GM20000 (cell line): ENCODE results near the gene MAPK8IP1.
"Not testable (repeated sequence)": the region's sequence is repeated elsewhere in the genome, so short reads cannot be mapped to it uniquely, and the experiment has no call there.

ENCODE experiments used
- DNase-seq: peaks from one replicate; pipeline ENCODE4 v3.0.0; 2012; ENCODE audit warnings: low spot score
- TF ChIP-seq, protein P1 (sequence below): IDR thresholded peaks from 2 replicates; pipeline ENCODE4 v1.5.1; 2012; ENCODE audit warnings: mild to moderate bottlenecking, control low read depth; ENCODE audit errors: extremely low read depth, missing control alignments

MAPK8IP1 gene

DNA sequence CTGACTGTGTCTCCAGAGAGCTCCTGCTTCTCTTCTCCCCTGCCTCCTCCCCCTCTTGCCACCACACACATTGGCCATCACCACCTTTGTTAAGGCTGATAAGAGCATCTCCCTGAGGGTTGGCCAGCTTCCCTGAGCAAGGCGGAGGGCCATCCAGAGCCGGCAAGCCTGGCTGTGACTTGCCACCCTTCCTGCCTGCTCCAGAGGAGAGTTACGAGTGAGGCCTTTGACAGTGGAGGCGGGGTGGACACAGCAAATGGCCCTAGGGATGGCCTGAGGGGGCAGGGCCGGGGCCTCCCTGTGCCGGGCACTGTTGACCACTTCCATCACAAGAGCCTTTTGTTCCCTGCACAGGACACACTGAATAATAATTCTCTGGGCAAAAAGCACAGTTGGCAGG is 16.2 kb downstream of the MAPK8IP1 start:
- TF ChIP-seq, protein P1, sequence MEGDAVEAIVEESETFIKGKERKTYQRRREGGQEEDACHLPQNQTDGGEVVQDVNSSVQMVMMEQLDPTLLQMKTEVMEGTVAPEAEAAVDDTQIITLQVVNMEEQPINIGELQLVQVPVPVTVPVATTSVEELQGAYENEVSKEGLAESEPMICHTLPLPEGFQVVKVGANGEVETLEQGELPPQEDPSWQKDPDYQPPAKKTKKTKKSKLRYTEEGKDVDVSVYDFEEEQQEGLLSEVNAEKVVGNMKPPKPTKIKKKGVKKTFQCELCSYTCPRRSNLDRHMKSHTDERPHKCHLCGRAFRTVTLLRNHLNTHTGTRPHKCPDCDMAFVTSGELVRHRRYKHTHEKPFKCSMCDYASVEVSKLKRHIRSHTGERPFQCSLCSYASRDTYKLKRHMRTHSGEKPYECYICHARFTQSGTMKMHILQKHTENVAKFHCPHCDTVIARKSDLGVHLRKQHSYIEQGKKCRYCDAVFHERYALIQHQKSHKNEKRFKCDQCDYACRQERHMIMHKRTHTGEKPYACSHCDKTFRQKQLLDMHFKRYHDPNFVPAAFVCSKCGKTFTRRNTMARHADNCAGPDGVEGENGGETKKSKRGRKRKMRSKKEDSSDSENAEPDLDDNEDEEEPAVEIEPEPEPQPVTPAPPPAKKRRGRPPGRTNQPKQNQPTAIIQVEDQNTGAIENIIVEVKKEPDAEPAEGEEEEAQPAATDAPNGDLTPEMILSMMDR: no peak
- DNase-seq: no peak

DNA sequence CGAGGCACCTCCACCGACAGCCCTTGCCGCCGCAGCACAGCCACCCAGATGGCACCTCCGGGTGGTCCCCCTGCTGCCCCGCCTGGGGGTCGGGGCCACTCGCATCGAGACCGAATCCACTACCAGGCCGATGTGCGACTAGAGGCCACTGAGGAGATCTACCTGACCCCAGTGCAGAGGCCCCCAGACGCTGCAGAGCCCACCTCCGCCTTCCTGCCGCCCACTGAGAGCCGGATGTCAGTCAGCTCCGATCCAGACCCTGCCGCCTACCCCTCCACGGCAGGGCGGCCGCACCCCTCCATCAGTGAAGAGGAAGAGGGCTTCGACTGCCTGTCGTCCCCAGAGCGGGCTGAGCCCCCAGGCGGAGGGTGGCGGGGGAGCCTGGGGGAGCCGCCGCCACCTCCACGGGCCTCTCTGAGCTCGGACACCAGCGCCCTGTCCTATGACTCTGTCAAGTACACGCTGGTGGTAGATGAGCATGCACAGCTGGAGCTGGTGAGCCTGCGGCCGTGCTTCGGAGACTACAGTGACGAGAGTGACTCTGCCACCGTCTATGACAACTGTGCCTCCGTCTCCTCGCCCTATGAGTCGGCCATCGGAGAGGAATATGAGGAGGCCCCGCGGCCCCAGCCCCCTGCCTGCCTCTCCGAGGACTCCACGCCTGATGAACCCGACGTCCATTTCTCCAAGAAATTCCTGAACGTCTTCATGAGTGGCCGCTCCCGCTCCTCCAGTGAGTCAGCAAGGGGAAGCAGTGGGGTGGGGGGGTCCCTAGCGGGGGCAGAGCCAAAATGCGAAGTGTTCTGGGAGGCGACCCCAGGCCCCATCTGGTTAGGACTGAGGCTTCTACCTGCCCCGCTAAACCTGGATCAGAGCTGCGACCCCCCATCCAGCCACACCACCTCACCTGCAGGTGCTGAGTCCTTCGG is 17.3 kb downstream of the MAPK8IP1 start:
- no peak for DNase-seq
- TF ChIP-seq, protein P1: no peak

DNA sequence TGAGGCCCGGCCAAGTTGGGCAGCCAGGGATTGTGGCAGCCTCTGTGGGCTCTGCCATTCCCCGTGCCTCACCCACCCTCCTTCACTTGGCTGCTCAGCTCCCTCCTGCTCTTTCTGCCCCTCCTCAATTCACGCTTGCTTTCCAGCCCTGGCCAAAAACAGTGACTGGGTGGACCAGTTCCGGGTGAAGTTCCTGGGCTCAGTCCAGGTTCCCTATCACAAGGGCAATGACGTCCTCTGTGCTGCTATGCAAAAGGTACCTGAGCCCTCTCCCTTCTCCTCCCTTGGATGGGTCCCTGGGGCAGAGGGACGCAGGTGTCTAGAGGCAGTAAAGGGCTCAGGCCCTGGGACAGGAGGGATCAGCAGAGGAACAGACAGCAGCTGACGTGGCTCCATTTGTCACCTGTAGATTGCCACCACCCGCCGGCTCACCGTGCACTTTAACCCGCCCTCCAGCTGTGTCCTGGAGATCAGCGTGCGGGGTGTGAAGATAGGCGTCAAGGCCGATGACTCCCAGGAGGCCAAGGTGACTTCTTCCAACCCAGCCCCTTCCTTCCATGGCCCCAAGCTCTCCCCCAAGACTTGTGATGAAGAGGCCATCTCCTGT is 19.0 kb downstream of the MAPK8IP1 start:
- no peak for DNase-seq
- TF ChIP-seq, protein P1: no peak

DNA sequence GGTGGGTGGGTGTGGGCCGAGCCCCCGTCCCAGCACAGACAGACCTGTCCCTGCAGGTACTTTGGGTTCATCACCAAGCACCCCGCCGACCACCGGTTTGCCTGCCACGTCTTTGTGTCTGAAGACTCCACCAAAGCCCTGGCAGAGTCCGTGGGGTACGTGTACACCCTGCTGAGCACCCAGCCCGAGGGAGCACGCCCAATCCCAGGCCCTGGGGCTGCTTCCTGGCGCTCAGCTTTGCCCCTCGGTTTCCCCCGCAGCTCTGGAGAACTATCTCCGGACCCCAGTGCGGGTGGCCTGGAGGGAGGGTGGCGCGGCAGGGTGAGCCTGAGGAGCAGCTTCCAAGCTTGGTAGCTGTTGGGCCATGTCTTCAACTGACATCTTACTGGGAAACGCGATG is 19.6 kb downstream of the MAPK8IP1 start:
- TF ChIP-seq, protein P1: no peak

DNA sequence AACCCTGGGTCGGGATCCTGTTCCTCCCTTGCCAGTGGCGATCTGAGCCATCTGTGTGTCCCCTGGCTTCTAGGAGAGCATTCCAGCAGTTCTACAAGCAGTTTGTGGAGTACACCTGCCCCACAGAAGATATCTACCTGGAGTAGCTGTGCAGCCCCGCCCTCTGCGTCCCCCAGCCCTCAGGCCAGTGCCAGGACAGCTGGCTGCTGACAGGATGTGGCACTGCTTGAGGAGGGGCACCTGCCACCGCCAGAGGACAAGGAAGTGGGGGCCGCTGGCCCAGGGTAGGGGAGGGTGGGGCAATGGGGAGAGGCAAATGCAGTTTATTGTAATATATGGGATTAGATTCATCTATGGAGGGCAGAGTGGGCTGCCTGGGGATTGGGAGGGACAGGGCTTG is 20.1 kb downstream of the MAPK8IP1 start:
- DNase-seq: not testable (repeated sequence)

More for the DNA sequence above, 19.6 kb downstream of the MAPK8IP1 start:
- DNase-seq: no peak

DNA sequence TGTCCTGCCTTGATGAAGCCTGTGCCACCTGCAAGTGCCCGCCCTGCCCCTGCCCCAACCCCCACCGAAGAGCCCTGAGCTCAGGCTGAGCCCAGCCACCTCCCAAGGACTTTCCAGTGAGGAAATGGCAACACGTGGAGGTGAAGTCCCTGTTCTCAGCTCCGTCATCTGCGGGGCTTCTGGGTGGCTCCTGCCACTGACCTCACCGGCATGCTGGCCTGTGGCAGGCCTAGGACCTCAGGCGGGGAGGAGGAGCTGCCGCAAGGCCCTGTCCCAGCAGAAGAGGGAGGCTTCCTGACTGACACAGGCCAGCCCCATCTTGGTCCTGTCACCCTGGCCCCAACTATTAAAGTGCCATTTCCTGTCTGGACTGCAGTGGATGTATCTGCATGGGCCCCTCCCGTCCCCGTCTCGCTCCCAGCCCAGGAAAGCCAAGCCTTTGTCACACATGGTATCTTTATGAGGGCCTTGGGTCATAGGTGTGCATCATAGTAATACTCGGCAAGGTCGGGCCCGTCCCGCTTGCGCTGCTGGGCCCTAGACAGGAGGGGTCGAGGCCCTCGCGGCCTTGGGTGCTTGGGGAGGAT is 20.7 kb downstream of the MAPK8IP1 start:
- peak; percentile 50 for DNase-seq
- TF ChIP-seq, protein P1: no peak

DNA sequence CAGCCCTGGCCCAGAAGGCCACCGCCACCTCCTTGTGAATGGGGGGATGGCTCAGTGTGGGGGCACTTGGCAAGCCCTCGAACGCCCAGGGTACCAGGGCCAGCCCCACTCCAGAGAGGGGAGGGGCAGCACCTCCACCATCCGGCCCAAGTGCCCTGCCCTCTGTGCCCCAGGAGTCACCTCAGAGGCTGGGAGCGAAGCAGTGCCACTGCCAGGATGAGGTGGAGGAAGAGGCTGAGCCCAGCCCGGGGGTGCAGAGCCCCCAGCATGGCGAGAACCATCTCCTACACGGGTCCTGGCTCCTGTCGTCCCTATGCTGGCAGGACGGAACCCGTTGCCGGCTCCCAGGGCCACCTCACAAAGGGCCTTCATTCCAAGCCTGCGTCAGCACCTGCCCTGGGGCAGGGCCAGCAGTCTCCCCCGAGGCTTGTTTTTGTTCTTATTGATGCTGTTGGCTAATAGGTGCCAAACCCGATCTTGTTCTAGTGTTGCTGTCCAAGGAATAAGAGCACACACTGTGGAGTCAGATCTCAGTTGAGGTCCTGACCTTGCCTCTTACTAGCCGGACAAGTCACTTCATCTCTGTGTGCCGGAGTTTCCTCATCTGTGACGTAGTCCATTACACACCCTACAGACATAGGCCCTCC is 21.6 kb downstream of the MAPK8IP1 start, which contains the start of gene FREY1:
Gene FREY1, minus strand, starts transcription at position 307 of the 647 bp plus-strand sequence. Its CDS starts 26 bp downstream, at position 281.
- DNase-seq: no peak
- TF ChIP-seq, protein P1: no peak
